HepG2 (cell line): Measurements from ENCODE around the gene TUBG1. TPM values are rescaled to one million over a fixed set of nuclear protein-coding genes. Genes with fewer than 3 reads are reported as not detected.

Experiments
- BORCS8-MEF2B ChIP-seq: sonication (generic); formaldehyde crosslinking; IDR thresholded peaks from 2 replicates; pipeline ENCODE4 v1.8.0; 2022; ENCODE audit warnings: mild to moderate bottlenecking, missing genetic modification reagents
- EEA1 ChIP-seq: sonication (generic); formaldehyde crosslinking; IDR thresholded peaks from 2 replicates; pipeline ENCODE4 v1.5.1; 2020; ENCODE audit warnings: mild to moderate bottlenecking, missing genetic modification reagents, borderline replicate concordance
- FUBP1 ChIP-seq: sonication (generic); formaldehyde crosslinking; IDR thresholded peaks from 2 replicates; pipeline ENCODE4 v1.5.1; 2020; ENCODE audit warnings: missing genetic modification reagents, mild to moderate bottlenecking, borderline replicate concordance
- HNRNPLL ChIP-seq: fragments of 200-400 bp; formaldehyde crosslinking; IDR thresholded peaks from 2 replicates; pipeline ENCODE4 v1.6.1; 2017; ENCODE audit warnings: mild to moderate bottlenecking, low read depth, low read length; ENCODE audit not compliant: poor library complexity, severe bottlenecking
- MIXL1 ChIP-seq: IDR thresholded peaks from 2 replicates; pipeline ENCODE4 v1.6.1; 2016
- MTERF4 ChIP-seq: sonication (generic); formaldehyde crosslinking; IDR thresholded peaks from 2 replicates; pipeline ENCODE4 v1.8.0; 2023; ENCODE audit warnings: mild to moderate bottlenecking, missing genetic modification reagents
- NRL ChIP-seq: sonication (generic); formaldehyde crosslinking; IDR thresholded peaks from 2 replicates; pipeline ENCODE4 v1.5.0; 2020; ENCODE audit warnings: missing genetic modification reagents, mild to moderate bottlenecking, moderate library complexity, borderline replicate concordance
- PHB2 ChIP-seq: fragments of 450-650 bp; IDR thresholded peaks from 2 replicates; pipeline ENCODE4 v1.6.1; 2018; ENCODE audit not compliant: partially characterized antibody
- PLSCR1 ChIP-seq: sonication (generic); formaldehyde crosslinking; IDR thresholded peaks from 2 replicates; pipeline ENCODE4 v1.5.0; 2020; ENCODE audit warnings: missing genetic modification reagents, mild to moderate bottlenecking, borderline replicate concordance
- SMARCC2 ChIP-seq: fragments of 450-650 bp; IDR thresholded peaks from 2 replicates; pipeline ENCODE4 v1.6.1; 2017; ENCODE audit warnings: antibody characterized with exemption, mild to moderate bottlenecking
- SUZ12 ChIP-seq: fragments of 150-350 bp; IDR thresholded peaks from 2 replicates; pipeline ENCODE4 v1.6.1; 2014; ENCODE audit warnings: low read depth, low read length
- TFDP2 ChIP-seq: sonication (generic); formaldehyde crosslinking; IDR thresholded peaks from 2 replicates; pipeline ENCODE4 v1.4.0; 2020; ENCODE audit warnings: missing genetic modification reagents
- TFE3 ChIP-seq: IDR thresholded peaks from 2 replicates; pipeline ENCODE4 v1.6.1; 2016
- TP53 ChIP-seq: sonication (generic); formaldehyde crosslinking; conservative IDR thresholded peaks from 2 replicates; pipeline ENCODE4 v1.4.0; 2020; ENCODE audit warnings: missing genetic modification reagents
- ZNF232 ChIP-seq: sonication (generic); formaldehyde crosslinking; IDR thresholded peaks from 2 replicates; pipeline ENCODE4 v1.4.0; 2020; ENCODE audit warnings: missing genetic modification reagents, borderline replicate concordance
- ZNF367 ChIP-seq: sonication (generic); formaldehyde crosslinking; IDR thresholded peaks from 2 replicates; pipeline ENCODE4 v1.4.0; 2020; ENCODE audit warnings: missing genetic modification reagents, borderline replicate concordance
- ZNF430 ChIP-seq: sonication (generic); formaldehyde crosslinking; IDR thresholded peaks from 2 replicates; pipeline ENCODE4 v1.9.0; 2021; ENCODE audit warnings: mild to moderate bottlenecking, missing genetic modification reagents
- ZNF431 ChIP-seq: sonication (generic); formaldehyde crosslinking; IDR thresholded peaks from 2 replicates; pipeline ENCODE4 v1.9.0; 2022; ENCODE audit warnings: missing genetic modification reagents, low read depth, mild to moderate bottlenecking, borderline replicate concordance
- ZNF441 ChIP-seq: sonication (generic); formaldehyde crosslinking; IDR thresholded peaks from 2 replicates; pipeline ENCODE4 v1.7.0; 2021; ENCODE audit warnings: missing genetic modification reagents, borderline replicate concordance
- ZNF451 ChIP-seq: sonication (generic); formaldehyde crosslinking; IDR thresholded peaks from 2 replicates; pipeline ENCODE4 v1.5.0; 2020; ENCODE audit warnings: mild to moderate bottlenecking, missing genetic modification reagents
- ZNF572 ChIP-seq: sonication (generic); formaldehyde crosslinking; IDR thresholded peaks from 2 replicates; pipeline ENCODE4 v1.5.1; 2020; ENCODE audit warnings: mild to moderate bottlenecking, missing genetic modification reagents
- ZNF674 ChIP-seq: sonication (generic); formaldehyde crosslinking; IDR thresholded peaks from 2 replicates; pipeline ENCODE4 v1.5.0; 2020; ENCODE audit warnings: low read depth, mild to moderate bottlenecking, missing genetic modification reagents
- ZSCAN12 ChIP-seq: sonication (generic); formaldehyde crosslinking; IDR thresholded peaks from 2 replicates; pipeline ENCODE4 v1.9.0; 2021; ENCODE audit warnings: mild to moderate bottlenecking, missing genetic modification reagents
- polyA plus RNA-seq, 8 experiments: library from polyadenylated mRNA; depleted of rRNA in 3 of 8; stranded (reverse) in 7 of 8; unstranded in 1 of 8; fragments of >200 nt; fragmentation: Illumina TruSeq in 4 of 8; extraction: Trizol in 4 of 8; gene quantifications; 2 replicates each; pipeline versions ENCODE4 v1.2.1 to v1.2.3, GENCODE V29; 2011 to 2016; ENCODE audit warnings: low read depth in 4 of 8, missing spikeins in 1 of 8, mixed read lengths in 1 of 8; ENCODE audit not compliant: insufficient read depth in 1 of 8
- total RNA-seq, 5 experiments: library from RNA; depleted of rRNA; stranded (reverse); fragments of >200 nt; fragmentation: Illumina TruSeq; extraction: Trizol; gene quantifications; 2 replicates each; pipeline ENCODE4 v1.2.3, GENCODE V29; 2016; ENCODE audit warnings: low read depth in 1 of 5

TUBG1 gene
- total and polyA plus RNA-seq, 2 of the 13 experiments (the other 11 are each of a cell fraction or from before 2014, with no cell fraction given), result 74.1 to 137 TPM

GRCh38 chr17:42561897-42562387 lies 47.5 kb upstream of the TUBG1 start, which contains the start of gene COASY (continued):
- TF ChIP-seq ZNF674 (CRISPR knock-in tag), result no peak; the same call in 1 of the 2 replicates
- TF ChIP-seq EEA1, result peak; percentile 64
- peak; percentile 74 for TF ChIP-seq MIXL1
- TF ChIP-seq PLSCR1 (CRISPR knock-in tag), result no peak
- TF ChIP-seq ZNF430 (CRISPR knock-in tag), result peak; percentile 89
- TF ChIP-seq ZNF572 (CRISPR knock-in tag), result peak; percentile 93
- TF ChIP-seq ZNF441 (CRISPR knock-in tag), result no peak
- no peak for TF ChIP-seq SUZ12
- no peak; the same call in none of the 2 replicates for TF ChIP-seq TP53
- TF ChIP-seq BORCS8-MEF2B, result peak; percentile 60; the same call in 1 of the 2 replicates
- TF ChIP-seq SMARCC2, result no peak
- TF ChIP-seq NRL (CRISPR knock-in tag), result no peak; the same call in none of the 2 replicates
- TF ChIP-seq ZNF451 (CRISPR knock-in tag), result peak; percentile 73; the same call in 1 of the 2 replicates
- TF ChIP-seq TFDP2 (CRISPR knock-in tag), result peak; percentile 69; the same call in 1 of the 2 replicates
- peak; percentile 96 for TF ChIP-seq HNRNPLL
- peak; percentile 80 for TF ChIP-seq TFE3 (CRISPR knock-in tag)
- peak; percentile 48; the same call in 1 of the 2 replicates for TF ChIP-seq MTERF4
- TF ChIP-seq PHB2, result no peak
- 0 out of 2 replicates have a peak, but pooled peaks have one; percentile 75 for TF ChIP-seq ZNF431 (CRISPR knock-in tag)
- peak; percentile 64; the same call in 1 of the 2 replicates for TF ChIP-seq ZSCAN12
- peak; percentile 33; the same call in 1 of the 2 replicates for TF ChIP-seq ZNF367 (CRISPR knock-in tag)
- TF ChIP-seq FUBP1 (CRISPR knock-in tag), result peak; percentile 94; the same call in 1 of the 2 replicates
- no peak; the same call in 1 of the 2 replicates for TF ChIP-seq ZNF232 (CRISPR knock-in tag)
